ENCODE measurements around the gene KDELR1.

DNA sequence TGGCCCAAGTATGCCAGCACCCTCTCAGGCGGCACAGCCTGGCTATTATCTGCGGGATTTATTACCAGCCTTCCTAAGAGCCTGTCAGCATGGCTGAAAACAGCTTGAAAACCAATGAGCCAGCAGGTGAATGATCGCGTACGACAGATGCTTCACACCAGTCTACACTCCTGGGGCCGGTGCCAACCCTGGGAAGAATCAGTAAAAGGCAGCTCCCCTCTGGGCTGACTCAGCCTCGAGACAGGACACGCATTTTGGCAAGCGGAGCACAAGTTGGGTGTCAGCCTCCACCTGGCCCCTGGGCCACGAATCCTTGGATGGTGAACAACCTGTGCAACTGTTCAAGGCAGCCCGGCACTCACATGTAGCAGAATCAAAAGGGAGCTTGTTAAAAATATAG is 50.4 kb downstream of the KDELR1 start:
- TF ChIP-seq GATA2 (IDR thresholded peaks at IDR 0.05; ENCODE audit: low read depth, low read length) (no peak), GATA3 (IDR thresholded peaks at IDR 0.05; ENCODE audit: low read depth, low read length) (no peak)

Data from SH-SY5Y (cell line).